ENCODE measurements around the gene DDC.

DDC gene

GRCh38 chr7:50476953-50477625 lies 88.1 kb downstream of the DDC start:
- TF ChIP-seq CTCF (IDR thresholded peaks at IDR 0.05; ENCODE audit: low read depth, low read length) = no peak
- DNase-seq (ENCODE audit: extremely low read depth, low read depth) = no peak

- no peak for DNase-seq (ENCODE audit: extremely low read depth, low read depth)
- TF ChIP-seq CTCF (IDR thresholded peaks at IDR 0.05; ENCODE audit: low read depth, low read length) = no peak
Observed at GRCh38 chr7:50475340-50475739, 89.9 kb downstream of the DDC start.

GRCh38 chr7:50474382-50475160 lies 90.6 kb downstream of the DDC start:
- no peak for DNase-seq (ENCODE audit: extremely low read depth, low read depth)

GRCh38 chr7:50473531-50473930 lies 91.7 kb downstream of the DDC start:
- DNase-seq (ENCODE audit: extremely low read depth, low read depth) = no peak
- no peak for TF ChIP-seq CTCF (IDR thresholded peaks at IDR 0.05; ENCODE audit: low read depth, low read length)

More at GRCh38 chr7:50474382-50475160, 90.6 kb downstream of the DDC start:
- TF ChIP-seq CTCF (IDR thresholded peaks at IDR 0.05; ENCODE audit: low read depth, low read length) = no peak

GRCh38 chr7:50472427-50472826 lies 92.8 kb downstream of the DDC start:
- no peak for TF ChIP-seq CTCF (IDR thresholded peaks at IDR 0.05; ENCODE audit: low read depth, low read length)
- DNase-seq (ENCODE audit: extremely low read depth, low read depth) = no peak

- DNase-seq (ENCODE audit: extremely low read depth, low read depth) = no peak
- no peak for TF ChIP-seq CTCF (IDR thresholded peaks at IDR 0.05; ENCODE audit: low read depth, low read length)
Observed at GRCh38 chr7:50471970-50472369, 93.2 kb downstream of the DDC start.

Measured in AG09319 (cell line).